Keratinocyte (primary cell): ENCODE results near the gene TREH.

Source experiments
- EZH2 ChIP-seq: IDR thresholded peaks from one replicate; pipeline ENCODE4 v1.6.1; 2012; ENCODE audit warnings: inconsistent platforms, mild to moderate bottlenecking, low read length, moderate library complexity
- TF ChIP-seq, protein P1 (sequence below), 3 experiments: IDR thresholded peaks in 1 of 3; conservative IDR thresholded peaks in 1 of 3; optimal IDR thresholded peaks in 1 of 3; 2 replicates in 2 of 3; 3 replicates in 1 of 3; pipeline versions ENCODE3 to v1.5.1; 2011; ENCODE audit warnings: low read length in 3 of 3, mild to moderate bottlenecking in 3 of 3, moderate library complexity in 2 of 3, control low read depth in 1 of 3, inconsistent platforms in 1 of 3; ENCODE audit not compliant: insufficient read depth in 2 of 3; ENCODE audit errors: extremely low read depth in 1 of 3

DNA sequence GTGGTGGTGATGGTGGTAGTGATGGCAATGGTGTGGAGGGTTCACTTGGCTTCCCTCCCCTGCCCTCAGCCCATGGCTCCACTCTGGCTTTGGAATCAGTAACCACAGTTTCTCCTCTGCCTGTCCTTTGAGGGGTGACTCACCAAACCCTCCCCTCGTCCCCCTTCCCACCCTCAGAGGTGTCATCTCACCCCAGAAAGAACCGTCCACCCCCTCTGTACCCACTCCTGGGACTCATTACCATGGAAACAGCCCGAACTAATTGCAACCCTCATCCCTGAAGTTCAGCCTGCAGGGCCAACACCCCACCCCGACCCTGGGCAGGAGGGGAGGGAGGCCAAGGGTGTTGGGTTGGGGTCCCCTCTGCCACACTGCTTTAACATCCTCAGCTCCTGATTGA is 45.5 kb downstream of the TREH start:
- TF ChIP-seq, protein P1, sequence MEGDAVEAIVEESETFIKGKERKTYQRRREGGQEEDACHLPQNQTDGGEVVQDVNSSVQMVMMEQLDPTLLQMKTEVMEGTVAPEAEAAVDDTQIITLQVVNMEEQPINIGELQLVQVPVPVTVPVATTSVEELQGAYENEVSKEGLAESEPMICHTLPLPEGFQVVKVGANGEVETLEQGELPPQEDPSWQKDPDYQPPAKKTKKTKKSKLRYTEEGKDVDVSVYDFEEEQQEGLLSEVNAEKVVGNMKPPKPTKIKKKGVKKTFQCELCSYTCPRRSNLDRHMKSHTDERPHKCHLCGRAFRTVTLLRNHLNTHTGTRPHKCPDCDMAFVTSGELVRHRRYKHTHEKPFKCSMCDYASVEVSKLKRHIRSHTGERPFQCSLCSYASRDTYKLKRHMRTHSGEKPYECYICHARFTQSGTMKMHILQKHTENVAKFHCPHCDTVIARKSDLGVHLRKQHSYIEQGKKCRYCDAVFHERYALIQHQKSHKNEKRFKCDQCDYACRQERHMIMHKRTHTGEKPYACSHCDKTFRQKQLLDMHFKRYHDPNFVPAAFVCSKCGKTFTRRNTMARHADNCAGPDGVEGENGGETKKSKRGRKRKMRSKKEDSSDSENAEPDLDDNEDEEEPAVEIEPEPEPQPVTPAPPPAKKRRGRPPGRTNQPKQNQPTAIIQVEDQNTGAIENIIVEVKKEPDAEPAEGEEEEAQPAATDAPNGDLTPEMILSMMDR (optimal IDR thresholded peaks at IDR 0.05 in 1 of 3, IDR thresholded peaks at IDR 0.05 in 1 of 3, conservative IDR thresholded peaks at IDR 0.05 in 1 of 3; ENCODE audit: extremely low read depth in 1 of 3, insufficient read depth in 2 of 3, low read length in 3 of 3): no peak
- TF ChIP-seq EZH2: no peak
